ENCODE data around the gene RHOV. TPM values are rescaled to one million over a fixed set of nuclear protein-coding genes. Genes with fewer than 3 reads are reported as not detected.

Gene RHOV
- total and polyA plus RNA-seq, 2 donors (not counting 1 experiment from before 2014, with no cell fraction given): not detected

Other genes starting within 250 kb of the RHOV start
- gene RAD51, start 179.1 kb downstream of the RHOV start, total RNA-seq: 0.77 and 1.3 TPM in 2 replicates
- 5.0 and 10.3 TPM in 2 replicates for gene RAD51, start 179.1 kb downstream of the RHOV start, polyA plus RNA-seq
- gene RMDN3, start 119.0 kb downstream of the RHOV start, total RNA-seq: 14.1 and 16.0 TPM in 2 replicates
- gene RMDN3, start 119.0 kb downstream of the RHOV start, polyA plus RNA-seq: 18.9 and 22.7 TPM in 2 replicates
- gene GCHFR, start 110.2 kb downstream of the RHOV start, total RNA-seq: 1.8 and 2.5 TPM in 2 replicates
- gene GCHFR, start 110.2 kb downstream of the RHOV start, polyA plus RNA-seq: 1.4 and 1.6 TPM in 2 replicates
- gene C15orf62, start 104.3 kb downstream of the RHOV start, total RNA-seq: under 0.01 and 0.17 TPM in 2 replicates
- 0.02 TPM in 1 of 2 replicates, not detected in the other for gene C15orf62, start 104.3 kb downstream of the RHOV start, polyA plus RNA-seq
- 21.3 and 23.6 TPM in 2 replicates for gene ZFYVE19, start 67.1 kb downstream of the RHOV start, total RNA-seq
- 14.1 and 26.2 TPM in 2 replicates for gene ZFYVE19, start 67.1 kb downstream of the RHOV start, polyA plus RNA-seq
- gene DNAJC17, start 66.8 kb downstream of the RHOV start, total RNA-seq: 12.8 and 17.7 TPM in 2 replicates
- 41.8 and 51.3 TPM in 2 replicates for gene DNAJC17, start 66.8 kb downstream of the RHOV start, polyA plus RNA-seq
- gene PPP1R14D, start 45.5 kb downstream of the RHOV start, total RNA-seq: not detected in 2 replicates
- not detected in 2 replicates for gene PPP1R14D, start 45.5 kb downstream of the RHOV start, polyA plus RNA-seq
- gene SPINT1, start 30.2 kb downstream of the RHOV start, total RNA-seq: under 0.01 TPM in 2 replicates
- 0.09 and 0.16 TPM in 2 replicates for gene SPINT1, start 30.2 kb downstream of the RHOV start, polyA plus RNA-seq
- gene VPS18, start 20.2 kb upstream of the RHOV start, total RNA-seq: 33.4 and 36.7 TPM in 2 replicates
- gene VPS18, start 20.2 kb upstream of the RHOV start, polyA plus RNA-seq: 15.5 and 21.3 TPM in 2 replicates
- under 0.01 TPM in 2 replicates for gene DLL4, start 55.1 kb upstream of the RHOV start, total RNA-seq
- gene DLL4, start 55.1 kb upstream of the RHOV start, polyA plus RNA-seq: 0.18 and 1.0 TPM in 2 replicates
- 33.1 and 62.6 TPM in 2 replicates for gene CHAC1, start 79.2 kb upstream of the RHOV start, total RNA-seq
- 7.5 and 14.8 TPM in 2 replicates for gene CHAC1, start 79.2 kb upstream of the RHOV start, polyA plus RNA-seq
- gene INO80, start 242.0 kb upstream of the RHOV start, total RNA-seq: 22.3 and 34.0 TPM in 2 replicates
- gene INO80, start 242.0 kb upstream of the RHOV start, polyA plus RNA-seq: 5.7 and 6.0 TPM in 2 replicates

All from fibroblast of lung (primary cell).